Stimulated activated naive CD8-positive, alpha-beta T cell treated with anti-CD3 and anti-CD28 coated beads, Interleukin-15, Interleukin-2, amounts not matched to agents 100 ng/mL and 50 ng/mL, for 24 hours (primary cell): ENCODE measurements around the gene MYZAP.

Experiments used
- H3K27ac Mint-ChIP-seq: one replicate; pipeline ENCODE4 v1.8.0; 2021; ENCODE audit warnings: mild to moderate bottlenecking, mixed read lengths
- H3K27me3 Mint-ChIP-seq: one replicate; pipeline ENCODE4 v1.8.0; 2021; ENCODE audit warnings: mixed read lengths
- H3K36me3 Mint-ChIP-seq: one replicate; pipeline ENCODE4 v1.8.0; 2021; ENCODE audit warnings: low read depth, mixed read lengths
- H3K4me1 Mint-ChIP-seq: one replicate; pipeline ENCODE4 v1.8.0; 2021; ENCODE audit warnings: low read depth, mixed read lengths
- H3K4me3 Mint-ChIP-seq: one replicate; pipeline ENCODE4 v1.8.0; 2021; ENCODE audit warnings: mild to moderate bottlenecking, mixed read lengths
- H3K9me3 Mint-ChIP-seq: one replicate; pipeline ENCODE4 v1.8.0; 2021; ENCODE audit warnings: mixed read lengths

MYZAP gene, protein sequence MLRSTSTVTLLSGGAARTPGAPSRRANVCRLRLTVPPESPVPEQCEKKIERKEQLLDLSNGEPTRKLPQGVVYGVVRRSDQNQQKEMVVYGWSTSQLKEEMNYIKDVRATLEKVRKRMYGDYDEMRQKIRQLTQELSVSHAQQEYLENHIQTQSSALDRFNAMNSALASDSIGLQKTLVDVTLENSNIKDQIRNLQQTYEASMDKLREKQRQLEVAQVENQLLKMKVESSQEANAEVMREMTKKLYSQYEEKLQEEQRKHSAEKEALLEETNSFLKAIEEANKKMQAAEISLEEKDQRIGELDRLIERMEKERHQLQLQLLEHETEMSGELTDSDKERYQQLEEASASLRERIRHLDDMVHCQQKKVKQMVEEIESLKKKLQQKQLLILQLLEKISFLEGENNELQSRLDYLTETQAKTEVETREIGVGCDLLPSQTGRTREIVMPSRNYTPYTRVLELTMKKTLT

DNA sequence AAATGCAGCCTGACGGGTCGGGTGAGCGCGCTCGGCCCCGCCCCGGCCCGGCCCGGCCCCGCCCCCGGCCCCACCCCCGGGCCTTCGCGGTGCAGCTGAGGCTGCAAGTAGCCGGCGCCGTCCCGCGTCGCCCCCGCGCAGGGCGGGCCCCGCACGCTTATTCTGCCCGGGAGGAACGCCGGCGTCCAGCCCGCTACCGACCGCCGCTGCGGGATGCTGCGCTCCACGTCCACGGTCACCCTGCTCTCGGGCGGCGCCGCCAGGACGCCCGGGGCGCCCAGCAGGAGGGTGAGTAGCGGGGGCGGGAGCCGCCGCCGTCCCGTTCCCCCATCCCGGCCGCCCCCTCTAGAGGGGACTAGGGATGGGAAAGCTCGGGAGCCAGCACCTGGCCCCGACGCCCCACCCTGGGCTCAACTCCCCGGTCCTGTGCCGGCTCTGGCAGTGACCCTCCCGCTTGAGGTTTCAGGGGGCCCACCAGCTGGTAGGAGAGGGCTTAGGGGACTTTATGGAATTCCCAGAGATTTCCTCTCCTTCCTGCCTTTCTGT, at the start of gene MYZAP:
Gene MYZAP (plus strand): TSS at position 83 of the 546 bp plus-strand sequence. CDS start 131 bp downstream, at position 214.
- Mint-ChIP-seq H3K9me3 (no peaks in the 10 kb centered on the region), H3K27me3 (peaks cover 43% of the 10 kb centered on the region), H3K4me1 (peaks cover 22% of the 10 kb centered on the region), H3K27ac (no peak within 1 kb of the TSS), H3K4me3 (peak within 1 kb of the TSS; percentile 62), H3K36me3 (no peaks in the 10 kb centered on the region)

DNA sequence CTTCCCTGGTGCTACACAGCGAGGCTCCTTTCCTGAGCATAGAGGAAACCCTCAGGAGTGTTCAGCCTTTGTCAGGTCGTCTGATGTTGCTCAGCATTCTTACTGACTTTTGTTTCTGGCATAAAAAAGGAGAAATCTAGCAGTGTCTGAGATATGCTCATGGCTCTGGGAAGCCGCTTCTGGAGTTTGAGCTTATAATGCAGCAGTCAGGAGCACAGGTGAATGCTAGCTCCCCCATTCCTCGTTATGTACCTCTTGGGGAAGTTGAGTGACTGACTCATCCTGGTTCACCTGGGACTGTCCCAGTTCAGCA, 49.2 kb upstream of the MYZAP start:
- H3K4me1 Mint-ChIP-seq = peaks cover 6% of the 10 kb centered on the region
- no peaks in the 10 kb centered on the region for H3K36me3 Mint-ChIP-seq
- H3K4me3 Mint-ChIP-seq = no peak overlapping the region
- H3K27ac Mint-ChIP-seq = no peak overlapping the region
- no peaks in the 10 kb centered on the region for H3K9me3 Mint-ChIP-seq
- peaks cover 8% of the 10 kb centered on the region for H3K27me3 Mint-ChIP-seq

DNA sequence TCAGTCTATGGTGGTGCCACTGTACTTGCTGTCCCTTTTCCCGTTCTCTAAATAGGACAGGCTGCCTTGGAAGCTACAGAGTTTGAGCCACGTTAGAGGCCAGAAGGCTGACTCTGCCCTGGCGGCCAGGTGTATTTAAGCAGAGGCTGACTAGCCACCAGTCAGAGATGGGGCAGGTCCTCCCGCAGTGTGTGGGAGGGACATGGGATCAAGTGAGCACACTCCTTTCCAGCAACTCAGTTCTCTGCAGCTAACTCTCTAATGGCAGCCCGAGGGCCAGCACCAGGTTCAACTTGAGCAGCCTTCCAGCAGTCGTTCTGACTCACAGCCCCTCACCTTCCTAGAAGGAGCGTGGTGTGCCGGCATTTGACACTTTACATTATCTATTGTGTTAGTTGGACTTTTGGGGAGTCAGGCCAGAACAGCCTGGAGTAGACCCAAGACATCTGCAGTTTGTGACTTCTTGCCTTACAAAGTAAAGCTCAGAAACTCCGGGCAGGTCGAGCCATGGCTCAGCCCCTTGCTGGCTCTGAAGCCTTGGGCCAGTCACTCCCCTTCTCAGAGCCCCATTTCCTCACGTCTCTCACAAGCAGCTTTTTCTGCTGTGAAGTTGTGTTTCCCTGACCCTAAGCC, 46.7 kb upstream of the MYZAP start:
- Mint-ChIP-seq H3K27ac (no peak overlapping the region), H3K9me3 (no peaks in the 10 kb centered on the region), H3K36me3 (no peaks in the 10 kb centered on the region), H3K4me3 (no peak overlapping the region), H3K4me1 (peaks cover 6% of the 10 kb centered on the region), H3K27me3 (peaks cover 7% of the 10 kb centered on the region)

DNA sequence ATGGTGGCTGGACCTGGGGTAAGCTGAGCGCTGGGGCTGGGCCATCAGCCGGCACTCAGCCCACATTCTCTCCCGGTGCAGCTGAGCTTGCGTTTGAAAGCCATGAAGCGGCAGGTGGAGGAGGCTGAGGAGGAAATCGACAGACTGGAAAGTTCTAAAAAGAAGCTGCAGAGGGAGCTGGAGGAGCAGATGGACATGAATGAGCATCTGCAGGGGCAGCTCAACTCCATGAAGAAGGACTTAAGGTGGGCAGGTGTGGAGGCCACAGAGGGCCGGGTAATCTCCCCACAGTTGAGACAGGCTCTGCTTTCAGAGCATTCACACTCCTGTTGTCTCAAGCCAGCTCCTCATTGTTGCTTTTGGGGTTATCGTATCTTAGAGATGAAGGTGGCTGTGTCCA, 45.7 kb upstream of the MYZAP start:
- Mint-ChIP-seq H3K27ac (no peak overlapping the region), H3K9me3 (no peaks in the 10 kb centered on the region), H3K4me3 (no peak overlapping the region), H3K36me3 (no peaks in the 10 kb centered on the region), H3K27me3 (no peaks in the 10 kb centered on the region), H3K4me1 (no peaks in the 10 kb centered on the region)

DNA sequence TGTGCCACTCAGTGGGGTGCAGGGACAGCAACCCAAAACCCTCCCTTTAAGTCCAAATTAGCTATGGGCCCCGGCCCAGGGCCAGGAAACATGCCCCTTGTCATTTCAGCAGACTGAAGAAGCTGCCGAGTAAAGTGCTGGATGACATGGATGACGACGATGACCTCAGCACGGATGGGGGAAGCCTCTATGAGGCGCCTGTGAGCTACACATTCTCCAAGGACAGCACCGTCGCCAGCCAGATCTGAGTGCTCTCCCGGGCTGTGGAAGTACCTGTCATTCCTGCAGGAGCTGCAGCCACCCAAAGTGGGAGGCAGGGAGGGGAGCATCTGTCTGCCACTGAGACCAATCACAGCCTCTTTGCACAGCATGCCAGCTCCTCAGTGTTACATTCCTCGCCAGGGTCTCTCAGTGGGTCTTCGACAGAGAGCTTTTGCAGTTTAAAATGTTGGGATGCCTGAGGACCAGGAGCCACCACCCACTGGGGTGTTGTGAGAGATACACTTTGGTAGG, 44.4 kb upstream of the MYZAP start:
- H3K4me1 Mint-ChIP-seq = no peaks in the 10 kb centered on the region

DNA sequence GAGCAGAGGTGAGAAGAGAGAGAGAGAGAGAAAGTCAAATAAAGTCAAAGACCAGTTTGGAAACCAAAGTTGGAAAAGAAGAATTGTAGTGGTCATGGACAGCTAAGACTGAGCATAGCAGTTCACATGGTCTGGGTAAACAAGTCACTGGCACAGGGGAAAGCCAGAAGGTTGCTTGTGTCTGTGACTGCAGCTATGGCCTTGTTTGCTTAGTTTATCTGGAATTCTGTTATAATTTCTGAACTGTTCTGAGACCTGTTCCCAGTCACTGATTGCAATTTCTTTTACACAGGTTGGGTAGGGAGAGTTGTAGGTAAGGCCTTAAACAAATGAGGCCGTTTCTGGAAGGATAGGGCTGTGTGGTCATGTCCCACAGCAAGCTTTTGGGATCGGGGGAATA, 43.4 kb upstream of the MYZAP start:
- no peak overlapping the region for H3K27ac Mint-ChIP-seq
- H3K27me3 Mint-ChIP-seq = no peaks in the 10 kb centered on the region
- H3K4me3 Mint-ChIP-seq = no peak overlapping the region
- H3K4me1 Mint-ChIP-seq = no peaks in the 10 kb centered on the region
- no peaks in the 10 kb centered on the region for H3K9me3 Mint-ChIP-seq
- no peaks in the 10 kb centered on the region for H3K36me3 Mint-ChIP-seq

More for the DNA sequence above, 44.4 kb upstream of the MYZAP start:
- no peaks in the 10 kb centered on the region for H3K36me3 Mint-ChIP-seq
- H3K4me3 Mint-ChIP-seq = no peak overlapping the region
- H3K27me3 Mint-ChIP-seq = no peaks in the 10 kb centered on the region
- no peaks in the 10 kb centered on the region for H3K9me3 Mint-ChIP-seq
- H3K27ac Mint-ChIP-seq = no peak overlapping the region

DNA sequence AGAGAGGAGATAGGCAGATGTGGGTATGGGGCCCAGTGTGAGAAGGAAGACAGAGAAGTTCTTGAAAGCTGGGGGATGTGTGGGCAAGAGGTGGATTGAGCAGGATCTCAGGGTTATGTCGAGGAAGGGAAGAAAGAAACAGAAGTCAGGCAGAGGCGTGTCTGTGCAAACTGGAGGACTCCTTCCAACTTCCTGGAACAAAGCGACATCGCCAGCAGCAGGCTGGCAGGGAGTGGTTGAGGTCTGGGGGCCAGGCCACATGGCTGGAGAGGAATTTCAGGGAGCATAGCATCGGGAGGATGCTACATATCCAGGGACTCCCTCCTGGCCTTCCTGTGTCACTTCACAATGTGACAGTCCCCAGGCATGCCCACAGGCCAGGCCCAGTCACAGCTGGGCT, 42.9 kb upstream of the MYZAP start:
- no peaks in the 10 kb centered on the region for H3K9me3 Mint-ChIP-seq
- H3K27ac Mint-ChIP-seq = no peak overlapping the region
- H3K4me1 Mint-ChIP-seq = no peaks in the 10 kb centered on the region
- no peak overlapping the region for H3K4me3 Mint-ChIP-seq
- no peaks in the 10 kb centered on the region for H3K27me3 Mint-ChIP-seq
- H3K36me3 Mint-ChIP-seq = no peaks in the 10 kb centered on the region

DNA sequence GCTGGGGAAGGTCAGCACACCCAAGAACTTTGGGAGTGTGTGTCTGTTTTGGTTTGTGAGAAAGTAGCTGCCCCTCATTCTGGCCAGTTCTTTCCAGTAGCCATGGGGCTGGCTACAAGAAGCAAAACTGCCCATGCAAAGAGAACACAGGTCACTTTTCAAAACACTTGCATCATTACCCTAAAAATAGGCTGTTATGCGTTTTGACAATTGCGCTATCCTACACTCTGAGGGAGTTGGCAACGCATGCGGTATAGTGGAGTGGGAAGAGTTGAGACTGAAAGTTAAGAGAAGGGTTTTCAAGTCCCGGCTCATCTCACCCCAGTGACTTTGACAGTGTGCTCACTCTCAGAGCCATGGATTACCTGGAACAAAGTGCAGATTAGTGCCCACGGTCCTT, 41.8 kb upstream of the MYZAP start:
- no peaks in the 10 kb centered on the region for H3K36me3 Mint-ChIP-seq
- no peaks in the 10 kb centered on the region for H3K4me1 Mint-ChIP-seq
- no peaks in the 10 kb centered on the region for H3K9me3 Mint-ChIP-seq
- no peak overlapping the region for H3K4me3 Mint-ChIP-seq
- no peaks in the 10 kb centered on the region for H3K27me3 Mint-ChIP-seq
- no peak overlapping the region for H3K27ac Mint-ChIP-seq

DNA sequence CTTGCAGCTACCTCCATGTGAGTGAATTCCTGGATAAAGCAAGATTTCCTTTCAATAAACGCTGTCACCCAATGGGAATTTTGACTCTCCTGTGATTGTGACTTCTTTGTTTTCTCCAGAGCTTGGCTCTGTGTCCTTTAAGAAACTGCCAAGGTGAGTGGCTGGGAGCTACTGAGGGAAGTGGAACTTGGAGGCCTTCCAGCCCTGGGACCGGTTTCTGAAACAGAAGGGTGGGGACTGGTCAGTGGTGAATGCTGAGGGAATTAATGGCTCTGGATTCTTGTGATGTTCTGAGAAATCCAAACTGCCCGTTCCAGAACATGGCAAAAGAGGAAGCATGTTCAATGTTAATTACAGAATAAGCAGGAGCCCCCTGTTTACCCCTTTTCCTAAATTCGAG, 41.1 kb upstream of the MYZAP start:
- H3K27me3 Mint-ChIP-seq = no peaks in the 10 kb centered on the region
- H3K9me3 Mint-ChIP-seq = no peaks in the 10 kb centered on the region

DNA sequence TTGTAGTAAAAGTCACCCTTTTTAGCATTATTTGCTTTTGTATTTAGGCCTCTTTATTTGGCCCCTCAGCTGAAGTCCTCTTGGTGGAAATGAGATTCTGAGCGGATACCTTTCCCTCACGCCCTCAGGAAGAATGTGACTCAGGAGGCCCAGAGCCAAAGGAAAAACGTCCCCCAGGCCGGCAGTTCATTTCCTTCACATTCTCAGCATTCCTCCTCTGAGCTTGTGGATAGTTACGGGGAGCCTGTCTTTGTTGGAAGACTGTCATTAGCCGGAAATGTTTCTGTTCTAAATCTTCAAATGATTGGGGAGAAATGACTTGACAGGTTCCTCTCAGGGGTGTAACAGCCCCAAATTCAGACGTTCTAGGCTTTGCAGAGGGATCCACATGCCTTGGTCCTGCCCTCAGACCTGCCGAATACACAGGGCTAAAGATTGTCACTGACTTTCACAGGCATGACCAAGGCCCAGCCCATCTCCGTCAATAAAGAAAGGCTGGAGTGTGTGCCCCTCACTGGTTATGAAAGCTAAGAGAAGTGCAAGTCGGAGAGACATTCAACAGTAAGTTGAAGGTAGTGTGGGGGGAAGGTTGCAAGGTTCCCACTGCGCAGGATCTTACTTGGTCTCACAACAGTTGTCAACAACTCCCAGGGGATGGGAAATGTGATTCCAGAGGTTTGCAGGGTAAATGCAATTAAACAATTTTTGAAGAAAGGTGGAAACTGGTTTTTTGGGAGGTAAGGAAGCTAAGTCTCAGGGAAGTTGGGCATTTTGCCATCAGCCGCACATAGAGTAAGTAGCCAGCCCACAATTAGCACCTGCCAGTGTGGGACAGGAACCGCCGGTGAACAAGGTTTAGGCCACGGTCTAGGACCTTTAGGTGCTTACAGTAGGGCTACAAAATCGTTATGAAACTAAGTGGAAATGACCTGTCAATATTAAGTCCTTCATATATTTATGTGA, 39.7 kb upstream of the MYZAP start:
- no peak overlapping the region for H3K27ac Mint-ChIP-seq
- no peaks in the 10 kb centered on the region for H3K9me3 Mint-ChIP-seq
- no peaks in the 10 kb centered on the region for H3K4me1 Mint-ChIP-seq
- H3K4me3 Mint-ChIP-seq = no peak overlapping the region
- H3K27me3 Mint-ChIP-seq = peaks cover 3% of the 10 kb centered on the region
- no peaks in the 10 kb centered on the region for H3K36me3 Mint-ChIP-seq

More for the DNA sequence above, 41.1 kb upstream of the MYZAP start:
- Mint-ChIP-seq H3K27ac (no peak overlapping the region), H3K36me3 (no peaks in the 10 kb centered on the region), H3K4me1 (no peaks in the 10 kb centered on the region), H3K4me3 (no peak overlapping the region)

DNA sequence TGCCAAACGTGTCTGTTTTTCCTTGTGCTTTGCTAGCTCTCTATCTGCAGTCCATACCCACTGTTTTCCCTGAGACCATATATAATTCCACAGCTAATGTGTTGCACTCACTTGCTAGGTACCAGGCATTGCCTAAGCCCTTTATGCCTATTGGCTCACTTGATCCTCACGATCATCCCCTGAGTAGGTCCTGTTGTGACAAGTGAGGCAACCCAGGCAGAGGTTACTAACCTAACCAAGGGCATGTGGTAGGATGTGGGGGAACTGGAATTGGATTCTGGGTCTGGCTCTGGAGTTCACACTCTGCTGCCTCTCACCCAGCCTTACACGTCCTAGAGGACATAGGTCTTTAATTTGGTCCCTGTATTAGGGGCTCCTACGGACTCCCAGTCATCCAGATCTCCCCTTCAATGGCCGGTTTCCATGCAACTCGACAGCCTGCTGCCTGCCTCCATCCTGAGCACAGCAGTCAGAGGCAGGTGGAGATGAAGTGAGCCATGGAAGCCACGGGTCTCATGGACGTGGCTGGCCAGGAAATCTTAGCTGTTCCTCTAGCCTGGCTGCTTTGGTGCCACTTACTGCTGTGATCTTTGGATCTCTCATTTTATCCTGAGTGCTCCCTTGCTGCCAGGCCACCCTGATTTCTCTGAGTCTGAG, 38.9 kb upstream of the MYZAP start:
- H3K27me3 Mint-ChIP-seq = peaks cover 3% of the 10 kb centered on the region
- H3K36me3 Mint-ChIP-seq = no peaks in the 10 kb centered on the region
- no peaks in the 10 kb centered on the region for H3K9me3 Mint-ChIP-seq
- no peak overlapping the region for H3K27ac Mint-ChIP-seq
- H3K4me1 Mint-ChIP-seq = no peaks in the 10 kb centered on the region
- H3K4me3 Mint-ChIP-seq = no peak overlapping the region

DNA sequence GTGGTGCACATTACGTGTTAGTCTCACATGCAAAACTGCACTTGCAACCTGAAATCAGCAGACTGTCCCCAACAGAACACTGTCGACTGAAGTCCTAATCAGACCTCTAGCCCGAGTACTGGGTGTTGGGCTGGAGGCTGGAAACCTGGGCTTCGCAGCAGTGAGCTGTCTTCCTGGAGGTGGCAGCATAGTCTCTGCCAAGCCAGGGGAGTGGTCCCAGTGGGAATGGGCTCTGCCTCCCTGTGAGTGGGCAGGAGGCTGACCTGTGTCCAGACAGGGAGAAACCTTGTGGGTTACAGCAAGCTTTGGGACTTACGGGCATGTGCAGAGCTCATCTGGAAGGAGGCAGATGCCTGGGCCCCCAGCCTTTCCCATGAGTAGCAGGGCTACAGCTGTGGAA, 38.2 kb upstream of the MYZAP start:
- H3K4me1 Mint-ChIP-seq = no peaks in the 10 kb centered on the region
- H3K36me3 Mint-ChIP-seq = no peaks in the 10 kb centered on the region
- H3K27me3 Mint-ChIP-seq = peaks cover 4% of the 10 kb centered on the region
- H3K4me3 Mint-ChIP-seq = no peak overlapping the region
- no peaks in the 10 kb centered on the region for H3K9me3 Mint-ChIP-seq
- H3K27ac Mint-ChIP-seq = no peak overlapping the region

DNA sequence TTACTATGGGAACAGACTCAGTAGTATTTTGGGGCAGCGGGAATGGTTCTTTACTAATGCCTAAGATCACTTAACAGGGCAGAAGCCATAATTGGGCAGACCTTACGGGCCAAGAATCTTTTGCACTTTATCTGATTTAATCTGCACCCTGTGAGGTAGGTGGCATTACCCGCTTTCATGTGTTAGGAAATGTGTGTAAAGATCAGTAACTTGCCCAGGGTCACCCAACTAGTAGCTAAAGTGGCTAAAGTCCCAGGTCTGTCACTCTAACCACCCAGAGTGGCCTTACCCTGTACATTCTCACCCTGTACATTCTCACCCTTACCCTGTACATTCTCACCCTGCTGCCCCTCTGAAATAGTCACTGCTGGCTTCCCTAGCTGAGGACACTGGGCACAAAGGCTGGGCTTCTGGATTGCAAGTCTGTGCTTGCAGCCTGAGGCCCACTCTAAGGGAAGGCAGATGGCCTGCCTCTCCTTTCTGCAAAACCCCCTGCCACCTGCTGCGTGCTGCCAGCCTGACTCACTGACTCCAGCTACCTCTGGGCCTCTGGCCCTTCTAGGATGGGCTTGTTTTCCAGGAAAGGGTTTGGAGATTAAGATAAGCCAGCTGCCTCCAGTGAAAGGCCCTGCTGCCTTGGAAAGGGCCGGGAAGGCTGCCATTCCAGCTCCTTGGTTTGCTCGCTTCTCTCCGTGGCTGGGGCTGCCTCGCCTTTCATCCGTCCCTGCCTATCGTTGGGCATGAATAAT, 37.5 kb upstream of the MYZAP start:
- Mint-ChIP-seq H3K4me1 (no peaks in the 10 kb centered on the region), H3K27ac (no peak overlapping the region), H3K27me3 (peaks cover 11% of the 10 kb centered on the region), H3K4me3 (no peak overlapping the region), H3K9me3 (no peaks in the 10 kb centered on the region), H3K36me3 (no peaks in the 10 kb centered on the region)

DNA sequence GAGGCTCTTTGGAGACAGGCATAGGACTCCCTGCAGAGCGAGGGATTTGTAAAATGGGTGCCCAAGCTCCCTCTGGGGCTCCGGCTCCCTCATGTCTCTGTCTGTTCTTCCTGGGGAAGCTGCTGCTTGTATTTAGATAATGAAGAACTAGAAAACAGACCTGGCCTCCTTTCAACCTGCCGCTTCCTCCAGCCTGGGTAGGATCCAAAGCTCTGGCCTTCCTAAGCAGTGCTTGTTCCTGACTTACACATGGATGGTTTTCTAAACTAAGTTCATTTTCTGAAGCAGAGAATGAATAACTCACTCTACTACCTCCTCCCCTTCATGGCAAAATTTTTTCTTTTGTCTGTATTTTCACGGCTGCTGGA, 36.9 kb upstream of the MYZAP start:
- H3K27ac Mint-ChIP-seq = no peak overlapping the region
- no peaks in the 10 kb centered on the region for H3K4me1 Mint-ChIP-seq
- H3K27me3 Mint-ChIP-seq = peaks cover 12% of the 10 kb centered on the region
- H3K9me3 Mint-ChIP-seq = no peaks in the 10 kb centered on the region
- no peak overlapping the region for H3K4me3 Mint-ChIP-seq
- H3K36me3 Mint-ChIP-seq = no peaks in the 10 kb centered on the region
